GM18505 (cell line): ENCODE results near the gene RBP4.

Experiments
- ATAC-seq: cut with Tn5 transposase; IDR thresholded peaks from one replicate; pipeline ENCODE4 v1.9.1; 2021; ENCODE audit not compliant: unreplicated experiment
- POLR2A ChIP-seq: IDR thresholded peaks from 4 replicates; pipeline ENCODE4 v1.6.1; 2011; ENCODE audit warnings: borderline replicate concordance; ENCODE audit not compliant: insufficient read depth, insufficient read length; ENCODE audit errors: extremely low read depth

RBP4 gene

GRCh38 chr10:93601146-93601773 lies at the start of gene RBP4:
Gene RBP4, minus strand, starts transcription at chr10:93601235. Its CDS starts 207 bp downstream, at chr10:93601028.
- TF ChIP-seq POLR2A = no peak
- no peak for ATAC-seq

DNA sequence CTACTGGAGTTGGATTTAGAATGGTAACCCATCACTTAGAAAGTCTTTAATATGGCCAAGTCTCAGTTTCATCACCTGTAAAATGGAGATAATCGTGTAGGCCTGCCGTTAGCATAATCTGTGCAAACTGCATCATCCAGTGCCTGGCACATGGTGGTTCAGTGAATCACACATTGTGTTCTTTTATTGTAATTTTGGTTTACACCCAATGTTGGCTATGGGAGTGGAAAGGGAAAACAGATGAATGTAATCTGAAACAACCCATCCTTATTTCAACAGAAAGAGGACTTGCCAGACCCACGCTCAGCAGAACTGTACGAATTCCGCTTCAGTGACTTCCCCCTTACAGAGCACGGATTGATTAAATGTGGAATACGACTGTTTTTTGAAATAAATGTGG lies 38.8 kb upstream of the RBP4 start:
- TF ChIP-seq POLR2A = no peak
- ATAC-seq = no peak

GRCh38 chr10:93630625-93631557 lies 29.9 kb upstream of the RBP4 start:
- no peak for ATAC-seq
- no peak for TF ChIP-seq POLR2A

DNA sequence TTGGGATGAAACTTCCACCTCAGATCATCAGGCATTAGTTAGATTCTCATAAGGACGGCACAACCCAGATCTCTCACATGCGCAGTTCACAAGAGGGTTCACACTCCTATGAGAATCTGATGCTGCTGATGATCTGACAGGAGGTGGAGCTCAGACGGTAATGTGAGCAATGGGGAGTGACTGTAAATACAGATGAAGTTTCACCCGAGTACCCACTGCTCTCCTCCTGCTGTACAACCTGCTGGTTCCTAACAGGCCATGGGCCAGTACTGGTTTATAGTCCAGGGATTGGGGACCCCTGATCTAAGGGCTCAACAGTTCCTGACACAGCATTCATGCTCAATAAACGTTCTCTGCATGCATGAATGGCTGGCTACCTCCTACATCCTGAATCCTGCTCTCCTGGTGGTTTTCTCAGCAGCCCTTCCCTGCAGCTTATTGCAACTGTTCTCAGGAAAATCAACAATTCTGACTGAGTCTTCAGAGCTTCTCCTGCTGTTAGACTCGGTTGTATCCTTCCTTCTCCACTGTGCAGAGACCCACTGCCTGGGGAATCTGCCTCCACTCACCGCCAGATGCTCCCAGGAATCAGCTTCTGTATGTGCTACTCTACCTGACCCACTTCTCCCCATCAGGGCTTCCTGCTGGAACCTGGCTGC lies 28.7 kb upstream of the RBP4 start:
- no peak for TF ChIP-seq POLR2A
- ATAC-seq = no peak

DNA sequence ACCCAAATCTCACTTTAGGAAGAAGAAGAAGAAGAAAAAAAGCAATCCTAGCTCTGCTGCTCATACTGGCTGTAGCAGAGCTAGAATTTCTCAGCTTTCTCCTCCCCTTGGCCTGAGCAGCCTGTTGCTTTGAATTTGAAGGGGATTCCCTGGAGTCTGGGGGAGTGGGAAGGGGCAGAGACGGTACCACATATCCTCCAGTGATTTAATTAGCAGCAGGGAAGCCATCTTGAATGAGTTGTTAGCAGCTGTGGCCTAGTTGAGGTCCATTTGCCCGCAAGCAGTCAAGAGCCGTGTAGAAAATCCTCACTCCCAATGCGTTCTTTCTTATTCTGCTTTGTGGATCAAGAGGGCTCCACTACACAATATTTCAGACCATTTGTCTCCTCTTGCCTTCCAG lies 27.8 kb upstream of the RBP4 start:
- ATAC-seq = no peak
- TF ChIP-seq POLR2A = no peak

- TF ChIP-seq POLR2A = no peak
- no peak for ATAC-seq
These were observed 21.9 kb upstream of the RBP4 start for GRCh38 chr10:93622942-93623341.

GRCh38 chr10:93620925-93621324 lies 19.9 kb upstream of the RBP4 start:
- TF ChIP-seq POLR2A = no peak
- ATAC-seq = no peak

DNA sequence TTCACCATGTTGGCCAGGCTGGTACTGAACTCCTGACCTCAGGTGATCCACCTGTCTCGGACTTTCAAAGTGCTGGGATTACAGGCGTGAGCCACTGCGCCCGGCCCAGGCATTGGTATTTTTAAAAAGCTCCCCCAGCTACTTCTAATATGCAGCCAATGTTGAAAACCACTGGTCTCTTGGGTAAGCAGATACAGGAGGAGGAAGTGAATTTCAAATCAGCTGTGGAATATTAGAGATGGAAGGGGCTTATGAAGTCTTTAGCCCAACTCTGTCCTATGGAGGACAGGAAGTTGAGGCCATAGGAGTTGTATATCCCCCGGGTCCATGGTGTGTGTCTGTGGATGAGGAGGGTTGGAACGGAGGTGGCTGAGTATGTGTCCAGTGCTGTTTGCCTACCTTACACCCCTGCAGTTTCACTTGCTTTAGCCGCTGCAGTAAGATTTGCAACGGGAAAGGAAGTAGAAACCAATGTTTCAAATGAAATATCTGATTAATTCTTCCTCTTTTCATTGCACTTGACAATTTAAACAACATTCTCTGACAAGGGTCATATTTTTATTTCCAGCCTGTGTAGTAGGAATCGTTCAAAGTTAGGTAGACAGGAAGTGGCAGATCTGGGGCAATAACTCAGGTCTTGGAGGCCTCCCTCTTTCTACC lies 14.7 kb upstream of the RBP4 start:
- no peak for ATAC-seq
- TF ChIP-seq POLR2A = no peak

DNA sequence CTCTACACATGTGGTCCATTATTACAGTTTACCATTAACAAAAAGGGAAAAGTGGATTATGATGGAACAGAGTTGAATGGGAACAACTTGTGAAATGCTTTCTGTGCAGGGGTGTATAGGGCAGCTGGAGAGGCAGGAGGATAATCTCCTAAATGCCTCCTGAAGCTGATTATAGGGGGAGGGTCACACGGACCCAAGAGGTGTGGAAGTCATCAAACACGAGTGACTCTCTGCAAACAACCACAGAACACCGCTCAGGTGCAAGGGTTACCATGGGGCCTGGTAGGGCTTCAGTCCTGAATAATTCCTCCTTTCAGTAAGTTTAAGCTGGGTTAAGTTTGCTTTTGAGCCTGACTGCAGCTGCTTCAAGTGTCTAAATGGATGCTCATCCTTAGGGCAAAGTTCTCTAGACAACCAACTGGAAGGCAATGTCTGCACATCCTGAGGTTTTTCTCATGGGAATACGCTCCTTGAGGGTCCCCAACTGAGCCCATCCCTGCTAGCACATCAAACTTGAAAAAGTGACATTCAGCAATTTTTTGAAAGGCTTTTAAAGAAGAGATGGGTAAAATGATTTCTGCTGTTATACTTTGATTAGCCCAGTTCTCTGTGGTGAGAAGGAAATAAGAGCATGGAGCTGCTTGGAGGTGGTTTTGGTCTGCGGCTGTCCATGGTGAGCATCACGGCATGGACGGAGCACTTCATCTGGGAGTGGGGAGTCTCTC lies 13.2 kb upstream of the RBP4 start:
- TF ChIP-seq POLR2A = no peak
- ATAC-seq = no peak

- ATAC-seq = no peak
- TF ChIP-seq POLR2A = no peak
These were observed 12.1 kb upstream of the RBP4 start for GRCh38 chr10:93613126-93613525.

DNA sequence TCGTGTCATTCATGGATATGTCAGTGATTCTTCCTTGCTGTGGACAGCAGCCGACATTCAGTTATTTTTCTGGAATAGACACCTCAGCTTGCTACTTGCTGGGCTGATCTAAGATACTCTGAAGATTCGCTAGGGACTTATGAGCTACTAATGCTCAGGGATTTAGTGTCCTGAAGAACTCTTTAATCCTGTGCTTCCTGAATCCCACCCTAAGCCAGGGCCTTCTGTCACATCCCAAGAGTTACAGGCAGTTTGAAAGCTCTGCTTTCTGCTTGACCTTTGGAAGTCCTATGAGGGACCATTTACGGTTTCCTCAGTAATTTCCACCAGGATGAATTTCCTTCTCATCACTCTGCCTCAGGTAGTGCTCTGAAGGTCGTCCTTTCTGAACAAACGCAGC lies 11.3 kb upstream of the RBP4 start, which contains the start of gene PDE6C:
Gene PDE6C (plus strand): TSS at position 227 of the 400 bp plus-strand sequence. CDS start 189 bp downstream, outside the sequence.
- TF ChIP-seq POLR2A = no peak
- no peak for ATAC-seq

DNA sequence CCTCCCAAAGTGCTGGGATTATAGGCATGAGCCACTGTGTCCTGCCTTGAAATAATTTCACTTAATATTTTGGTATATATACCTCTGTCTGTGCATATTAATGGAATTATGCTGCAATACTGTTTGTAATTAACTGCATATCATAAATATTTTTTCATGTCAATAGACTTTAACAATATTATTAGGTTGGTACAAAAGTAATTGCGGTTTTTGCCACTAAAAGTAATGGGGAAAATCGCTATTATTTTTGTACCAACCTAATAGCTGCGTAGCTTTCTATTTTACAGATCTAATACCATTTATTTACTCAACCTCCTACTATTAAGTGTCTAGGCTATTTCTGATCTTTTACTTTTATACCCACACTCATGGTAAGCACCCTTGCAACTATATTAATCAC lies 7.4 kb upstream of the RBP4 start:
- ATAC-seq = no peak

More for the DNA sequence above, 7.4 kb upstream of the RBP4 start:
- TF ChIP-seq POLR2A = no peak
